ENCODE data around the gene AKR7A2.
A peak's percentile ranks its signal among the peaks of the same experiment; 100 is the strongest.
"Not testable (repeated sequence)": the region's sequence is repeated elsewhere in the genome, so short reads cannot be mapped to it uniquely, and the experiment has no call there.

AKR7A2 gene

DNA sequence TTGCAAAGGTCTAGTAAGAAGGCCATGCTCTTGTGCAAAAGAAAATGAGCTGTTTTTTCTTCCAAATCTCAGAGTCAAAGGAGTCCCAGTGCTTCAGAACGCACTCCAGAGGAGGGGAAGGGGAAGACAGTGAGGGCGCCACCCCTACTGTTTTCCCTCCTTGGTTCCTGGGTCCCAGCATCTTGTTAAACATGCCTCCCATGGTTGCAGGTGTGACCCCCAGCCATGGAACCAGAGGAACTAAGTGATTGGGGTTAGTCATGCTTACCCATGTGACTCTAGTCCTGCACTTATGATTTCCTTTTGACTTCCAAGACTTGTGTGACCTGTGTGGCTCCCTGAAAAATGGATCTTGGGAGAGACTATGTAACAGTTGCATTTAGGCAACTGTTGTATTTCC lies 17.3 kb downstream of the AKR7A2 start:
- DNase-seq, result no peak

DNA sequence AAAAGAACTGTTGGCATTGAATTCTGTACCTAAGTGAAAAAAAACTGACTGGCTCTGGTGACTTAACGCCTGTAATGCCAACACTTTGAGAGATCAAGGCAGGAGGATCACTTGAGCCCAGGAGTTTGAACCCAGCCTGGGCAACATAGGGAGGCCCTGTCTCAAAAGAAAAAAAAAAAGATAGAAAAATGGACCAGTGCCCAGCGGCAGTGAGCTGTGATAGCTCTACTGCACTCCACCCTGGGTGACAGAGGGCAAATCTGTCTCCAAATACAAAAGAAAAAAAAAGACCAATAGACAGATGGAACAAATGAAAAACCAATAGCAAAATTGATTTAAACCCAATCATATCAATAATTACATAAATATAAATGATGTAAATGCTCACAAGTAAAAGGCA lies 22.7 kb downstream of the AKR7A2 start:
- DNase-seq, result no peak

DNA sequence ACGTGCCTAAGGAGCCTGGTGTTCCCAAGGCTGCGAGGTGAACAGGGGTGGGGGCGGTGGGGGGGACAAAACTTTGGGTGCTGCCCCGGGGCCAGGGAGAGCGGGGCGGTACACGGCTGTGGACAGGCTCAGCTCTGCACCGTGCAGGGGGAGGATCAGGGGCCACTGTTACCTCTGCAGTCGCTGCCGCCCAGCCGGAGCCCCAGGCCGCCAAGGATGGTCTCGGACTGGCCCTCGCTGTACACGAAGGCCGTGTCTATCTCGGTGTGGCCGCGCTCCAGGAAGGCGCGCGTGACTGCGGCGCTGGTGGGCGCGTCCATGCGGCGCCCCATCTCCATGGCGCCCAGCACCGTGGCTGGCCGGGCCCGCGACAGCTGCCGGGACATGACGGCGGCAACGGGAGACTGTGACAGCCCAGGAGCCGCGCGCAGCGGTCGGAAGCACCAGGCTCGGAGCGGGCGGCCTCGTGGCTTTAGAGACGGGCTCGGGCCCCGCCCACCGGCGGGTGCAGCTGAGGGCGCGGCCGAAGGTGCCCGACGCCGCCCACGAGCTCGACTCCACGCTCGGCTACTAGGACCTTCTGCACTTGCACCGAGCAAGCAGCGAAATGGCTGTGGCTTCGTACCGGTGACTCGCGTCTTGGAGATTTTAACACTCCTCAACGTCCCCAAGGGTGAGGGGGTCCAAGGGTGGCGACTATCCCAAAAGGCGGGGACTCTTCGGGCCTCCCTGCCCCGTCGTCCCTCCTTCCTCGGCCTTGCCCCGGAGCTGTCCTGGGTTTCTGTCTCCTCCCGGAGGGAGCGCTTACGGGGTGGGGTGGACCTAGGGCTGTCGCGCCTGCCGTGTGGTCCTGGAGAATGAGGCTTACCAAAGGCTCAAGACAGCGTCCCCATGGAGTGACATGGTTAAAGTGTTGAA lies 23.4 kb downstream of the AKR7A2 start, which contains the start of gene AKR7A3:
TSS of gene AKR7A3 (minus strand) at position 447 of the 918 bp plus-strand sequence. CDS start at position 386, 61 bp downstream.
- peak; percentile 61 for DNase-seq

DNA sequence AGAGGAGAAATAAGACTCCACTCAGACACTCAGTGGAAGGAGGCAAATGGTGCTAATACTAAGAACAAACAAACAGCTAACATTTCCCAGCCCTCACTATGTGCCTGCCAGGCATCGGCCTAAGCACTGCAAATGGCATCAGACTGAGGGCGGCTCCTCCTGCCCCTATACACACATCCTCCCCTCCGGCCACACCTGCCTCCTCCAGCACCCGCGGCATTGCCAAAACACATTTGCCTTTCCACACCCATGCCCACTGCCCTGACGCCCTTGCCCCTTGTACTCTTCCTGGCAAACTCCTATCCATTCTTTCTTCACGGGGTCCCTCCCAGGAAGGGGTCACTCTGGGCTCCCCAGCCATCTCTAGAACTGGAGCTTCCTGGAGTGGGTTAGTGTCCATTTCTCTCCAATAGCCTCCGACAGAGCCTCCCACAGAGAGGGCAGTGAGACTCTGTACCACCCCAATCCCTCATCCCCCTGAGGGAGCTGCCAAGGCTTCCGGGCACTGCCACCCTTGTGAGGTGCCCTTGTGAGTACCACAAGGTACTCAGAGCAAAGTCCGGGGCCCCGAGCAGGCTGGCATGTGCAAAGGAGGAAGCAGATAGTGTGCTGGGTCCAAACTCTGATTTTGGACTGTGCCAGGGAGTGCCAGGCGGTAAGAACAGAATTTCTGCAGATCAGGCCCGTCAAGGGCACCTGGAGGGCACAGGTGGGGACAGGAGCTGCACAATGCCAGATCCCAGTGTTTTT lies 24.3 kb downstream of the AKR7A2 start:
- DNase-seq, result no peak

DNA sequence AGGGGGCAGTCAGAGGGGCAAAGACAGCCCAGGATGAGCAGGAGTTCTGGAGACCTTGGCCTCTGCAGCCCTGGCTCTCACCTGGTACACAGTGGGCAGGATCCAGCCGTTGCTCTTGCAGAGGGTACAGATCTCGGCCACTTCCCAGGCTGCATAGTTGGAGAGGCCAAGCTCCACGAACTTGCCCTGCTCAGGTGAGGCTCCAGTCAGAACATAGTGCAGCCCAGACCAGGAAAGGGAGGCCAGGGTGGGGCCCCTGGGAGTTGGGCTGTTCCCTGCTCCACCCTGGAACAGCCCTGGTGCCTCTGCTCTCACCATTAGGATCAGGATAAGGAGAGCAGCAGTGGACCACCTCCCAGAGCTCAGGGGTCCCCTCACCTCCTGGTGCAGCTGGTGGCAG lies 26.1 kb downstream of the AKR7A2 start:
- not testable (repeated sequence) for DNase-seq

DNA sequence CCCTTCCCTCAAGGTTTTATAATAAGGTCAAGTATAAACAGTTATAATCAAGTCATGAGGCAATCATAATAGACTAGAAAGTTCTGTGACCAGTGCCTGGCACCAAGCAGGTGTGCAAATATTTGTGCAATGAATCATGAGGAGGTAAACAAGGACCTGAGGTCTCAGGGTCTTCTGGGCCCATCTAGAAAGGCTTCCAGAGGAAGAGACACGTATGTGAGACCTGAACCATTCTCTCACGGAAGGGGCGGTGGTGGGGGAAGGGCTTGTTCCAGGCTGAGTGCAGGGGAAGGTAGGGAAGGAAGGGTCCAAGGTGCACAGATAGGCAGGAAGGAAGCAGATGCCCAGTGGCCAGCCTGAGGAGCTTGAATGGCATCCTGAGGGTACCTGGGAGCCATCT lies 26.6 kb downstream of the AKR7A2 start:
- not testable (repeated sequence) for DNase-seq

DNA sequence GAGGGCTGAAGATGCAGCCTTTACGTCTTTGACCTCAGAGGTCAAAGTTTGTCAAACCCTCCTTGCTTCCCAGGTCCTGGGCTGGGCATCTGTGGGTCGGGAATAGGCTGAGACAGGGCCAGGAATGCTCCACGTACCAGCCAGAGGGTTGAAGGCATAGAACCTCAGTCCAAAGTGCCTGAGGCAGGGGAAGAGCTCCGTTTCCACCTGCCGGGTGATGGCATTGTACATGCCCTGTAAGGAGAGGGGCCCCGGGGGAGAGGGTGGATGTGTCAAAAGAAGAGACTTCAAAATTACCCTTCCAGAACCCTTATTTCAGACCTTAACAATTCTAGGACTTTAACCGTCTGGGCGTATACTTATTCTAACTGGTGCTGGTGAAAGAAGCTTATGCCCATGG lies 27.1 kb downstream of the AKR7A2 start:
- DNase-seq, result no peak

DNA sequence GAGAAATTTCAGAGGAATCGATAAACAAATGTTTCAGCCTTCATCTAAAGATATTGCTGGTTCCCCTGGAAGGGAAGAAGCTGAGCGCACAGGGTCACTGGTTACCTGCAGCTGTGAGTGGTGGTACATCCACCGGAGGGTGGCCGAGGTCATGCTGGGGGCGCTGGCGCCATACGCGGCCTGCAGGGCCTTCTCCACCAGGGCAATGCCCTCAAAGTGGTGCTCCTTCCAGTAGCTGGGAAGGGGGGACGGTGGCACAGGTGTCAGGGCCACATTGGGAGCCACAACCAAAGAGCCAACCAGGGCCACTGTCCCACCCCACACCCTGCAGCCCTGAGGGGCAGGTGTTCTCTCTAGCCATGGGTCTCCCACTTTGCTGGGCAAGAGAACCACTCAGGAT lies 28.1 kb downstream of the AKR7A2 start:
- DNase-seq, result no peak

DNA sequence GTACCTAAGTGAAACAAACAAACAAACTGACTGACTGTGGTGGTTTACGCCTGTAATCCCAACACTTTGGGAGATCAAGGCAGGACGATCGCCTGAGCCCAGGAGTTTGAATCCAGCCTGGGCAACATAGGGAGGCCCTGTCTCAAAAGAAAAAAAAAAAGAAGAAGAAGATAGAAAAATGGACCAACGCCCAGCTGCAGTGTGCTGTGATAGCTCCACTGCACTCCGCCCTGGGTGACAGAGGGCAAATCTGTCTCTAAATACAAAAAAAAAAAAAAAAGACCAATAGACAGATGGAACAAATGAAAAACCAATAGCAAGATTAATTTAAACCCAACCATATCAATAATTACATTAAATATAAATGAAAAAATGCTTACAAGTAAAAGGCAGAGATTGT lies 37.3 kb downstream of the AKR7A2 start:
- no peak for DNase-seq

DNA sequence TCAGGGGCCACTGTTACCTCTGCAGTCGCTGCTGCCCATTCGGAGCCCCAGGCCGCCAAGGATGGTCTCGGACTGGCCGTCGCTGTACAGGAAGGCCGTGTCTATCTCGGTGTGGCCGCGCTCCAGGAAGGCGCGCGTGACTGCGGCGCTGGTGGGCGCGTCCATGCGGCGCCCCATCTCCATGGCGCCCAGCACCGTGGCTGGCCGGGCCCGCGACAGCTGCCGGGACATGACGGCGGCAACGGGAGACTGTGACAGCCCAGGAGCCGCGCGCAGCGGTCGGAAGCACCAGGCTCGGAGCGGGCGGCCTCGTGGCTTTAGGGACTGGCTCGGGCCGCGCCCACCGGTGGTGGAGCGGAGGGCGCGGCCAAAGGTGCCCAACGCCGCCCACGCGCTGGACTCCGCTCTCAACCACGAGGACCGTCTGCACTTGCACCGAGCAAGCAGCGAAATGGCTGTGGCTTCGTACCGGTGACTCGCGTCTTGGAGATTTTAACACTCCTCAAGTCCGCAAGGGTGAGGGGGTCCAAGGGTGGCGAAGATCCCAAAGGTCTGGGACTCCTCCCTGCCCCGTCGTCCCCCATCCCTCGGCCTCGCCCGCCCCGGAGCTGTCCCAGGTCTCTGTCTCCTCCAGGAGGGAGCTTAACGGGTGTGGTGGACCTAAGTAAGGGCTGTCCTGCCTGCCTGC lies 38.0 kb downstream of the AKR7A2 start:
- DNase-seq, result not testable (repeated sequence)

DNA sequence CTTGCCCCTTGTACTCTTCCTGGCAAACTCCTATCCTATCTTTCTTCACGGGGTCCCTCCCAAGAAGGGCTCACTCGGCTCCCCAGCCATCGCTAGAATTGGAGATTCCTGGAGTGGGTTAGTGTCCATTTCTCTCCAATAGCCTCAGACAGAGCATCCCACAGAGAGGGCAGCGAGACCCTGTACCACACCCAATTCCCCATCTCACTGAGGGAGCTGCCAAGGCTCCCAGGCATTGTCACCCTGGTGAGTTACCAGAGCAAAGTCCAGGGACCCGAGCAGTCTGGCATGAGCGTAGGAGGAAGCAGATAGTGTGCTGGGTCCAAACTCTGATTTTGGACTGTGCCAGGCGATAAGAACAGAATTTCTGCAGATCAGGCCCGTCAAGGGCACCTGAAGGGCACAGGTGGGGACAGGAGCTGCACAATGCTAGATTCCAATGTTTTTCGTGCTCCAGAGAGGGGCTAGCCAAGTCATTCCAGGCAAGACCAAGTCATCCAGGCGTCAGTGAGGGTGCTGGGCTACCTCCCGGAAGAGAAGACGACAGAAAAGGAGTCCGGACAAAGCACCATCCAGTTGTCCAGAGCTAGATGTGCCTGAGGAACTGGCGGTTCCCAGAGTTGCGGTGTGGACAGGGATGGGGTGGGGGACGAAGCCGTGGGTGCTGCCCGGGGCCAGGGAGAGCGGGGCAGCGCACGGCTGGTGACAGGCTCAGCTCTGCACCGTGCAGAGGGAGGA lies 38.7 kb downstream of the AKR7A2 start:
- DNase-seq, result no peak

DNA sequence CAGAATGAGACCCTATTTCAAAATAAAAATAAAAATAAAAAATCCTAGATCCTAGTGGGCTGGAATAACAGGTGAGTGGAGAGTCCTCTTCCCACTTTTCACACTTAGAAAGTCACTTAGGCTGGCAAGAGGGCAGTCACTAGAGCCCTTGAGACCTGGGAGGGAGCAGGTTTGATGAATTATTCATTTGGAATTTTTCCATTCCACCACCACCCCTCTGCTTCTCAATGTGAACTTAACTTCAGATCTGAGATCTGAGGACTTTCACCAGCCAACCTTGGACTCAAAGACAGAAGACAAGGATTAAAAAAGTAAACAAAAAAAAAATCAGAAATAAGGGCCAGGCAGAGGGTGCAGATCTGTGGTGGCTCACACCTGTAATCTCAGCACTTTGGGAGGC lies 39.9 kb downstream of the AKR7A2 start:
- no peak for DNase-seq

DNA sequence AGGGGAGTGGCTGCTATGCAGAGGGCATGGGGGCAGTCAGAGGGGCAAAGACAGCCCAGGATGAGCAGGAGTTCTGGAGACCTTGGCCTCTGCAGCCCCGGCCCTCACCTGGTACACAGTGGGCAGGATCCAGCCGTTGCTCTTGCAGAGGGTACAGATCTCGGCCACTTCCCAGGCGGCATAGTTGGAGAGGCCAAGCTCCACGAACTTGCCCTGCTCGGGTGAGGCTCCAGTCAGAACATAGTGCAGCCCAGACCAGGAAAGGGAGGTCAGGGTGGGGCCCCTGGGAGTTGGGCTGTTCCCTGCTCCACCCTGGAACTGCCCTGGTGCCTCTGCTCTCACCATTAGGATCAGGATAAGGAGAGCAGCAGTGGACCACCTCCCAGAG lies 41.6 kb downstream of the AKR7A2 start:
- not testable (repeated sequence) for DNase-seq

DNA sequence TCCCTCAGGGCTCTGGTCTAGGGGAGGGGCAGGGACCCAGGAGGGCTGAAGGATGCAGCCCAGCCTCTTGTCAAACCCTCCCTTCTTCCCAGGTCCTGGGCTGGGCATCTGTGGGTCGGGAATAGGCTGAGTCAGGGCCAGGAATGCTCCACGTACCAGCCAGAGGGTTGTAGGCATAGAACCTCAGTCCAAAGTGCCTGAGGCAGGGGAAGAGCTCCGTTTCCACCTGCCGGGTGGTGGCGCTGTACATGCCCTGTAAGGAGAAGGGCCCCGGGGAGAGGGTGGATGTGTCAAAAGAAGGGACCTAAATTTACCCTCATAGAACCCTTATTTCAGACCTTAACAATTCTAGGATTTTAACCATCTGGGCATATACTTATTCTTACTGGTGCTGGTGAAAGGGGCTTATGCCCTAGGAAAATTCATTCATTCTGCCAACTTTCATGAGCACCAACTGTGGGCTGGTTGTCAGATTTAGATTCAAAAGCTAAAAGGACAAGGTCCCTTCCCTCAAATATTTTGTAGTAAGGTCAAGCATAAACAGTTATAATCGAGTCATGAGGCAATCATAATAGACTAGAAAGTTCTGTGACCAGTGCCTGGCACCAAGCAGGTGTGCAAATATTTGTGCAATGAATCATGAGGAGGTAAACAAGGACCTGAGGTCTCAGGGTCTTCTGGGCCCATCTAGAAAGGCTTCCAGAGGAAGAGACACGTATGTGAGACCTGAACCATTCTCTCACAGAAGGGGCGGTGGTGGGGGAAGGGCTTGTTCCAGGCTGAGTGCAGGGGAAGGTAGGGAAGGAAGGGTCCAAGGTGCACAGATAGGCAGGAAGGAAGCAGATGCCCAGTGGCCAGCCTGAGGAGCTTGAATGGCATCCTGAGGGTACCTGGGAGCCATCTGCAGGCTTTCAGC lies 42.3 kb downstream of the AKR7A2 start:
- not testable (repeated sequence) for DNase-seq

DNA sequence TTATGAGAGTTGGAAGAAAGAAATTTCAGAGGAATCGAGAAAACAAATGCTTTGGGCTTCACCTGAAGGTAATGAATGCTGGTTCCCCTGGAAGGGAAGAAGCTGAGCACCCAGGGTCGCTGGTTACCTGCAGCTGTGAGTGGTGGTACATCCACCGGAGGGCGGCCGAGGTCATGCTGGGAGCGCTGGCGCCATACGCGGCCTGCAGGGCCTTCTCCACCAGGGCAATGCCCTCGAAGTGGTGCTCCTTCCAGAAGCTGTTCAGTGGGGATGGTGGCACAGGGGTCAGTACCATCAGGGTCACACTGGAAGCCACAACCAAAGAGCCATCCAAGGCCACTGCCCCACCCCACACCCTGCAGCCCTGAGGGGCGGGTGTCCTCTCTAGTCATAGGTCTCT lies 43.5 kb downstream of the AKR7A2 start:
- no peak for DNase-seq

DNA sequence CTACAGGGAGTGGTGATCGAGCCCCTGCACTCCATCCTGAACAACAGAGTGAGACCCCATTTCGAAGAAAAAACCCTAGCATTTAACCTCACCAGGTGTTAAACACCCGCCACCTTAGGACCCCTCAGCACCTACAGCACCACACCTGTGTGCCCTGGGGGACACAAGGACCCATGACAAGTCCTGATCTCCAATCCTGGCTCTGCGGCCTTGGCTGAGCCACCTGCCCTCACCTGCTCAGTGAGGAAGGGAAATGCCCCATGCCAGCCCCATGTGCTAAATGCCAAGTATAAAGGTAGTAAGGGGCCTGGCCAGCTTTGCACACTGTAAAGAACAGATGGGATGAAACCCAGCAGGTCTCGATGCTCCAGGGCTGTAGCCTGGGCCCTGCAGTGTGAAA lies 49.2 kb downstream of the AKR7A2 start:
- DNase-seq, result no peak

DNA sequence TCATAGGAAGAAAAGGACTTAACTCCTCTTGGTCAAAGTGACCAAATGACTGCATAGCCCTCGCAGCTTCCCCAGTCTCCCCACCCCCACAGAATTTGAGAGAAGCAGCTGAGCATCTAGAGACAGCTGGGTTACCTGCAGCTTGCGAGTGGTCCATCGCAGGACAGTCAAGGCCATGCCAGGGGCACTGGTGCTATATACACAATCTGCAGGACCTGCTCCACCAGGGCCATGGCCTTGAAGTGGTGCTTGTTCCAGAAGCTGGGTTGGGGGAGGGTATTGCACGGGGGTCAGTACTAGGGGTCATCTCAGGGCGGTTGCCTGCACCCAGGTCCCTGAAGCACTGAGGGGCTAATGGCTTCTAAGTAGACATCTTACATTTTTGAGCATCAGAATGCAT lies 49.9 kb downstream of the AKR7A2 start:
- DNase-seq, result no peak

DNA sequence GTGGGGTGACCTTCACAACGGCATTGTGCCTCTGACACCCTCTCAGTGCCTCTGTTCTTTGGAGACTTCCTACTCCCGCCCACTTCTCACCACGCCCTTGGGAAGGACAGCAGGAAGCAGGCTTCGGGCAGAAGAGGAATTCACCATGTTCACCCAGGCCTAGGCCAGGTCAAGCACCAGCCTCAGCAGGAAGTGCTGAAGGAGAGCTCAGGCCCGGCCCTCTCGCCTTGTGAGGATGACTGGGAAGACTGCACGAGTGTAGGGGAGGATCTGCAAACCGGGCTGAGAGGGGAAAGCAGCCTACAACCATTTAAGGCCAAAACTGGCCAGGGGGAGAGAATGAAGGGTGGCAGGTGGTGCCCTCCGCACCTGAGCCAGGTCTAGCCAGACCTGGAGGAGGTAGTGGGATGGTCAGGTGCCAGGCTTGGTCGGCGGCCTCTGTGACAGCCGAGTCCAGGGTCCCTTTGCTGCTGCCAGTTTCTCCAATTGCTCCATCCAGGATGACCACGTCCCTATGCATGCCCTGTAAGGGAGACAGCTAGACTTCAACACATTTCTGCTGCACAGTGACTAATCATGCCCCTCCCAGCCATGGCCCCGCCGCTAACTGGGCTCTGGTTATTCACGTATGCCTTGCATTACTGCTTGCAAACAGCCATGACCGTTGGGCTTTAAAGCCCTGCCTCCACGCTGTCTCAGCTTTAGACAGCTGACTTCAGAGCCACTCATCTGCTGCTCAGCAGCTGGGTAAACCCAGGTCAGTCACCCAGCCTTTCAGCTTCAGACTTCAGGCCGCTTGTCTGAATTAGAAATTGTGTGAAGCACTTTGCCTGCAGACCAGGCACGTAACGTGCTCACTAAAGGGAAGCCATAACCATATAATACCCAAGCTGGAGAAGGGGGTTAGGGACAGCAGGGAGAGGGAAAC lies 51.5 kb downstream of the AKR7A2 start:
- DNase-seq, result no peak

DNA sequence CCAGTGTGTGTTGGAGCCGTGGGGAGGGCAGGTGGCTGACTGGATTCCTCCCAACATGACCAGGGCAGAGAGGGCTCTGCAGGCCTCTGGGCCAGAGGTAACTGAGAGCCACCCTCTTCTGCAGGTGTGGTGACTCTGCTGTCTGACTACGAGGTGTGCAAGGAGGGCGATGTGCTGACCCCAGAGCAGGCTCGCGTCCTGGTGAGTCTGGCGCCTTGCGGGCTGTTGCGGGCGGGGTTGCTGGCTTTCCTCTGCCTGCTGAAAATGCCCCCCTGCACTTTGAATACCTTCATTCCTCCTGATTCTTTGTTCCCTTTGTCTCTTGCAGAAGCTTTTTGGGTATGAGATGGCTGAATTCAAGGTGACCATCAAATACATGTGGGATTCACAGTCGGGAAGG lies 53.6 kb downstream of the AKR7A2 start:
- DNase-seq, result no peak

DNA sequence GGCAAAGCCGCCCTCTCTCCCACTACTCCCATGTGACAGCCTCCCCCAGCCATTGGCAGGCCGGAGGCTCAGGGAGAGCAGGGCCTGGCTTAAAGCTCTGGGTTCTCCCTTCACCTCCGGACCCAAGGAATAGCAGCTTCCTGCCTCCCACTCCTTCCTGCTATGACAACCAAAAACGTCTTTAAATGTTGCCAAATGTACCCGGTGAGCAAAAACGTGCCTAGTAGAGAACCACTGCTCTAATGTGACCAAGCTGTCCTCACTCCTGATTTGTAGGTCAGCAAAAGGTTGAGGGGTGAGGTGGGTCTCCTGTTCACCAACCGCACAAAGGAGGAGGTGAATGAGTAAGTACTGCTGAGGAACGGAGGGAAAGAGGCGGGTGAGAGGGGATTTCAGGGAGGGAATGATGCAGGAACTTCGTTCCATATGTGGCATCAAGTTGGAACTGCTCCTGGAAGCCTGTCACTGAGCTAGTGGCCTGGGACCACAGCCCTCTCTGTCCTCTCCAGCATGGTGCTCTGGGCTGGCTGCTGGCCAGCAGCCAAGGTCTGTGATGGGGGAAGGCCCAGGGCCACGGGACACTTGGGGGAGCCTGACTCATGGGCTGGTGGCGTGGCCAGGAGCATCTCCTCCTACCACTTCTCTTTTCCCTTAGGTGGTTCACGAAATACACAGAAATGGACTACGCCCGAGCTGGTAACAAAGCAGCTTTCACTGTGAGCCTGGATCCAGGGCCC lies 54.6 kb downstream of the AKR7A2 start:
- no peak for DNase-seq

Data from CD4-positive, alpha-beta T cell treated with Interleukin-12 subunit alpha and Interleukin-12 subunit beta, for 1 hour (primary cell).